ENCODE data around the gene PPP2R3B. TPM values are rescaled to one million over a fixed set of nuclear protein-coding genes. Genes with fewer than 3 reads are reported as not detected.

The PPP2R3B gene
- total RNA-seq, 2 donors from 2014 or later, result 104 to 114 TPM

- DNase-seq, result peak; percentile 10
Measured at GRCh38 chrX:291411-291901, 95.3 kb downstream of the PPP2R3B start.

DNA sequence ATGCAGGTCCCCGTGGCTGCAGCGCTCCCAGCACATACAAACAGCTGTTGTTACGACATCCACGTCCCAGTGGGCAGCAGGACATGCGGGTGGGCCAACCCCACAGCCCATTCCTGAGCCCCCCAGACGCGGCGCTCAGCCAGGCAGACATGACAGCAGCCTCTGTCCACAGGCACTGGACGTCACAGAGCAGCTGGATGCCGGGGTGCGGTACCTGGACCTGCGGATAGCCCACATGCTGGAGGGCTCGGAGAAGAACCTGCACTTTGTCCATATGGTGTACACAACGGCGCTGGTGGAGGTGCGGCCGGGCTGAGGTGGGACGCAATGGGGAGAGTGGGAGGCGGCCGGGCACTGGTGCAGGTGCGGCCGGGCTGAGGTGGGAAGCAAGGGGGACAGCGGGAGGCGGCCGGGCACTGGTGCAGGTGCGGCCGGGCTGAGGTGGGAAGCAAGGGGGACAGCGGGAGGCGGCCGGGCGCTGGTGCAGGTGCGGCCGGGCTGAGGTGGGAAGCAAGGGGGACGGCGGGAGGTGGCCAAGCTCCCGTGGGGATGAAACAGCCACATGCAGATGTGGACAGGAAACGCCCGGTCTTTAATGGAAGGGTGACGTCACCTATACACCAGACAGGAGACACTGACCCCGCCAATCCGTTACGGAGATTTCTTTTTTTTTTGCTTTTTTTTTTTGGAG lies 96.1 kb downstream of the PPP2R3B start:
- intact Hi-C loops (cut with DNase I), result no loop called here
- DNase-seq (peak; percentile 13), ATAC-seq (no peak)

More at GRCh38 chrX:291411-291901, 95.3 kb downstream of the PPP2R3B start:
- no peak for ATAC-seq
- intact Hi-C loops (cut with DNase I), result no loop called here

DNA sequence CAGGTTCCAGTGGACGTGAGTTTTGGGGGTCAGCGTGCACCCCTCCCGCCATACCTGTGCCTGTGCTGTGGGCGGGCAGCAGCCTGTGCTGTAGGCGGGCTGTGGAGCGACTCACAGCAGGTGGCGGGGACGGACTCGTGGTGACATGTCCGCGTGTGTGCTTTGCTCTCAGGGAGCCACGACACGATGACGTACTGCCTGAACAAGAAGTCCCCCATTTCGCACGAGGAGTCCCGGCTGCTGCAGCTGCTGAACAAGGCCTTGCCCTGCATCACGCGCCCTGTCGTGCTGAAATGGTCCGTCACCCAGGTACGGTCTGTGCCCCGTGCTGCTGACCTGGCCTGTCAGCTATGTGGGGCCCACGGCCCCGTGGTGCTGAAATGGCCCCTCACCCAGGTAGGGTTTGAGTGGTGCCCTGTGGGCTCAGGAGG lies 98.1 kb downstream of the PPP2R3B start:
- ATAC-seq, result no peak
- DNase-seq, result peak; percentile 19
- intact Hi-C loops (cut with DNase I), result no loop called here

- ATAC-seq (no peak), DNase-seq (no peak)
- intact Hi-C loops (cut with DNase I), result no loop called here
Measured at GRCh38 chrX:287670-288069, 99.0 kb downstream of the PPP2R3B start.

DNA sequence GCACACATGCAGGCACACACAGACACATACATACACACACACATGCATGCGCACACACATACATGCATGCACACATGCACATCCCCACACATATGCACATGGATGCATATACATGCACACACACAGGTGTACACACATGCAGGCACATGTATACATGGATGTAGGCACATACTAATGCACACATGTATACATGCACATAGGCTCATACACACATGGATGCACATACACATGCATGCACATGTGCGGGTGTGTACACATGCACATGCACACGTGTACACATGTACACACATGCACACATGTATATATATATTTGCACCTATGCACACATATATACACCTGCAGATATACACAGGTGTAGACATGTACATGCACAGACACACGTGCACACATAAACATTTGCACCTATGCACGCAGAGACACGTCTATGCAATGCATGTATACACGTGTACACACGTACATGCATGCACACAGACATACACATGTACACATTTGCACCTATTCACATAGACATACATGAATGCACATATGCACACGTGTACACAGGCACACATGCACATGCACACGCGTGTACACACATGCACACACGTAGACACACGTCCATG lies 101.5 kb downstream of the PPP2R3B start:
- peak; percentile 1 for DNase-seq

More for the DNA sequence above, 101.5 kb downstream of the PPP2R3B start:
- intact Hi-C loops (cut with DNase I), result no loop called here
- ATAC-seq, result no peak

Other genes with a start within 250 kb of the PPP2R3B start
- gene PLCXD1, start 105.5 kb downstream of the PPP2R3B start, total RNA-seq, result 10 to 100 TPM in 1 of 2 donors, 1 to 10 TPM in 1; 2.9 to 13.7 TPM
- gene GTPBP6, start 68.1 kb downstream of the PPP2R3B start, total RNA-seq, result 10 to 100 TPM; 48.0 to 55.6 TPM
- gene SHOX, start 243.9 kb upstream of the PPP2R3B start, total RNA-seq, result not detected